Caki2 (cell line): ENCODE measurements around the gene CGAS. TPM values are rescaled to one million over a fixed set of nuclear protein-coding genes. Genes with fewer than 3 reads are reported as not detected.

Experiments used
- total RNA-seq: library from RNA; depleted of rRNA; stranded (reverse); fragments of >200 nt; shearing (Covaris generic); gene quantifications from 2 replicates; pipeline ENCODE4 v1.2.3, GENCODE V29; 2014; ENCODE audit warnings: low replicate concordance; rRNA removed

CGAS gene
- total RNA-seq, 1 experiment from 2014 or later = 18.9 TPM

Other genes starting within 250 kb of the CGAS start
- gene KHDC1L, start 226.8 kb downstream of the CGAS start, total RNA-seq = not detected in 2 replicates
- 0.14 and 3.3 TPM in 2 replicates for gene KHDC1, start 189.1 kb downstream of the CGAS start, total RNA-seq
- not detected in 2 replicates for gene DPPA5, start 98.0 kb downstream of the CGAS start, total RNA-seq
- gene KHDC3L, start 89.6 kb downstream of the CGAS start, total RNA-seq = not detected in 2 replicates
- 4.1 TPM in 1 of 2 replicates, not detected in the other for gene OOEP, start 82.4 kb downstream of the CGAS start, total RNA-seq
- gene DDX43, start 57.5 kb downstream of the CGAS start, total RNA-seq = 3.5 and 4.5 TPM in 2 replicates
- gene MTO1, start 9.4 kb upstream of the CGAS start, total RNA-seq = 9.9 and 17.4 TPM in 2 replicates
- 12,857 and 13,074 TPM in 2 replicates for gene EEF1A1, start 68.7 kb upstream of the CGAS start, total RNA-seq
- gene SLC17A5, start 201.7 kb upstream of the CGAS start, total RNA-seq = 30.3 and 31.2 TPM in 2 replicates
- 27.7 and 32.2 TPM in 2 replicates for gene CD109, start 243.9 kb upstream of the CGAS start, total RNA-seq